ENCODE results near the gene TARBP2. TPM values are rescaled to one million over a fixed set of nuclear protein-coding genes. Genes with fewer than 3 reads are reported as not detected.

Gene TARBP2
- total RNA-seq, 1 experiment from 2014 or later, result 82.0 TPM

DNA sequence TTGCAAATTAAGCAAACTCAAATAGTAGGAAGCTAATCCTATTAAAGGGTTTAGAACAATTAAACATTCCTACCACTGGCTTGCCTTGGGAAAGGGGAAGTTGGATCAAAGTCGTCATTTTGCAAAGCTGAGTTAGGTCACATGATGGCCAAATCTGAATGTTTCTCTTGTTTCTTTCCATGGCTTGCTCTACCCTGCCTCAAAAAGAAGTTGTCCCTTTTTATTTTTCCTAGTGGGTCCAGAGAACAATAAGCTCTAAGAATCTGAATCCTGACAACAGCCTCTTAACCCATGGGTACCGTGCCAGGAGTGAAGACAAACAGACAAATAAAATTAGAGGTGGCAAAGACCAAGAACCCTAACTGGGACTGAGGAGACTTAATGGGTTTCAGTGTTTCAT, 32.4 kb downstream of the TARBP2 start:
- H3K4me2 ChIP-seq (ENCODE audit: low read length), result no peak overlapping the region
- intact Hi-C loops (cut with micrococcal nuclease), result no loop called here
- CTCF ChIA-PET, result no interaction called here
- H3K4me1 ChIP-seq (ENCODE audit: insufficient read depth, low read length), result peaks cover 20% of the 10 kb centered on the region
- no peak overlapping the region for H3K27ac ChIP-seq (ENCODE audit: low read length)
- no peaks in the 10 kb centered on the region for H3K79me2 ChIP-seq (ENCODE audit: low read length)
- no peaks in the 10 kb centered on the region for H3K9me3 ChIP-seq (ENCODE audit: low read length)
- H2AFZ ChIP-seq (ENCODE audit: low read length), result no peak overlapping the region
- no peak overlapping the region for H3K9ac ChIP-seq (ENCODE audit: low read length)
- H3K4me3 ChIP-seq (ENCODE audit: low read length), result no peak overlapping the region
- H4K20me1 ChIP-seq (ENCODE audit: low read length), result no peaks in the 10 kb centered on the region
- no peaks in the 10 kb centered on the region for H3K27me3 ChIP-seq (ENCODE audit: low read length)
- peaks cover 2% of the 10 kb centered on the region for H3F3A ChIP-seq (ENCODE audit: low read length, unreplicated experiment)
- BruUV-seq (replicated peaks), result no TSS peak
- peaks cover 38% of the 10 kb centered on the region for H3K36me3 ChIP-seq (ENCODE audit: low read depth, low read length)
- ATAC-seq, result no peak
- DNase-seq, result no peak
- POLR2A ChIA-PET (ENCODE audit: unreplicated experiment), result interaction anchor here (0.6 kb wide), 1 partner anchor 33 kb away, joined by 3 read pairs; the partner anchor contains the start of gene TARBP2
- H3K9me2 ChIP-seq (replicated peaks; ENCODE audit: low read length), result no peaks in the 10 kb centered on the region
- no peak for TF ChIP-seq EZH2phosphoT487 (IDR thresholded peaks at IDR 0.05; ENCODE audit: borderline replicate concordance, low read length)
- TF ChIP-seq, protein P1, sequence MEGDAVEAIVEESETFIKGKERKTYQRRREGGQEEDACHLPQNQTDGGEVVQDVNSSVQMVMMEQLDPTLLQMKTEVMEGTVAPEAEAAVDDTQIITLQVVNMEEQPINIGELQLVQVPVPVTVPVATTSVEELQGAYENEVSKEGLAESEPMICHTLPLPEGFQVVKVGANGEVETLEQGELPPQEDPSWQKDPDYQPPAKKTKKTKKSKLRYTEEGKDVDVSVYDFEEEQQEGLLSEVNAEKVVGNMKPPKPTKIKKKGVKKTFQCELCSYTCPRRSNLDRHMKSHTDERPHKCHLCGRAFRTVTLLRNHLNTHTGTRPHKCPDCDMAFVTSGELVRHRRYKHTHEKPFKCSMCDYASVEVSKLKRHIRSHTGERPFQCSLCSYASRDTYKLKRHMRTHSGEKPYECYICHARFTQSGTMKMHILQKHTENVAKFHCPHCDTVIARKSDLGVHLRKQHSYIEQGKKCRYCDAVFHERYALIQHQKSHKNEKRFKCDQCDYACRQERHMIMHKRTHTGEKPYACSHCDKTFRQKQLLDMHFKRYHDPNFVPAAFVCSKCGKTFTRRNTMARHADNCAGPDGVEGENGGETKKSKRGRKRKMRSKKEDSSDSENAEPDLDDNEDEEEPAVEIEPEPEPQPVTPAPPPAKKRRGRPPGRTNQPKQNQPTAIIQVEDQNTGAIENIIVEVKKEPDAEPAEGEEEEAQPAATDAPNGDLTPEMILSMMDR (conservative IDR thresholded peaks at IDR 0.05; ENCODE audit: low read depth, low read length), result no peak
- no peak for TF ChIP-seq EZH2 (IDR thresholded peaks at IDR 0.05; ENCODE audit: low read length, unreplicated experiment)

DNA sequence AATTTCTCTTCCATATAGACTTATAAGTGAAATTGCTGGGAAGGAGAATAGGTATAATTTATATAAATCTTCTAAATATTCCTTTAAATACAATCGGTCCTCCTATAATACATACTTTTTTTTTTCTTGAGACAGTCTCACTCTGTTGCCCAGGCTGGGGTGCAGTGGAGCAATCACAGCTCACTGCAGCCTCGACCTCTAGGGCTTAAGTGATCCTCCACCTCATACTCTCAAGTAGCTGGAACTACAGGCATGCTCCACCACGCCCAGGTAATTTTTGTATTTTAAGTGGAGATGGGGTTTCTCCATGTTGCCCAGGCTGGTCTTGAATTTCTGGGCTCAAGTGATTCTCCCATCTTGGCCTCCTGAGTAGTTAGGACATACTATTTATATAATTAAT, 35.9 kb downstream of the TARBP2 start:
- Histone ChIP-seq H3K79me2 (ENCODE audit: low read length) (no peaks in the 10 kb centered on the region), H3F3A (ENCODE audit: low read length, unreplicated experiment) (peaks cover 8% of the 10 kb centered on the region), H3K27ac (ENCODE audit: low read length) (no peak overlapping the region), H3K36me3 (ENCODE audit: low read depth, low read length) (peaks cover 48% of the 10 kb centered on the region), H3K4me3 (ENCODE audit: low read length) (no peak overlapping the region), H3K9me2 (replicated peaks; ENCODE audit: low read length) (no peaks in the 10 kb centered on the region), H3K27me3 (ENCODE audit: low read length) (no peaks in the 10 kb centered on the region), H3K9ac (ENCODE audit: low read length) (no peak overlapping the region), H2AFZ (ENCODE audit: low read length) (no peak overlapping the region), H3K9me3 (ENCODE audit: low read length) (no peaks in the 10 kb centered on the region), H3K4me2 (ENCODE audit: low read length) (no peak overlapping the region), H4K20me1 (ENCODE audit: low read length) (no peaks in the 10 kb centered on the region), H3K4me1 (ENCODE audit: insufficient read depth, low read length) (peaks cover 19% of the 10 kb centered on the region)
- intact Hi-C loops (cut with micrococcal nuclease), result no loop called here
- POLR2A ChIA-PET (ENCODE audit: unreplicated experiment), result no interaction called here
- no TSS peak for BruUV-seq (replicated peaks)
- CTCF ChIA-PET, result no interaction called here
- DNase-seq, result no peak
- no peak for TF ChIP-seq EZH2 (IDR thresholded peaks at IDR 0.05; ENCODE audit: low read length, unreplicated experiment)
- TF ChIP-seq, protein P1 (conservative IDR thresholded peaks at IDR 0.05; ENCODE audit: low read depth, low read length), result no peak
- ATAC-seq, result no peak

DNA sequence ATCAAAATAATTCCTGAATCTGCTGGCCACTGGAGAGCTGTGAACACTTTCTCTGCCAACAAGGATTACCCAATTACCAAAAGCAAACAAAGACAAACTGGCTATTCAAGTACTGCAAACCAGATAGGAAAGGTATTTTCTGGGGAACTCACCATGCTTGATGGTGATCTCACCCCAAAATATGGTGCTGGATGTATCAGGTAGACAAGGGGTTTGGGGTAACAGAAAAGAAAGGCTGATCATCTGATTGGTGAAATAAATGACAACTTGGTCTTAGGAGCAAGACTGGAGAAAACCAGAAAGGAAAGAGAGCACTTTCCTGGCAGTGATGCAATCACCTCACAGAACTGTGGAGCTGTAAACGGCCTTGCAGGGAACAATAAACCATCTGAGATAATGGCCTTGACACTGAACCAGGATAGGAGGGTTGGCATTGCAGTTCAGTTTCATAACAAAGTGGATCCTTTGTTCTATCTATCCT, 37.2 kb downstream of the TARBP2 start:
- no peak overlapping the region for H3K9ac ChIP-seq (ENCODE audit: low read length)
- H3K36me3 ChIP-seq (ENCODE audit: low read depth, low read length), result peaks cover 44% of the 10 kb centered on the region
- H3K9me2 ChIP-seq (replicated peaks; ENCODE audit: low read length), result no peaks in the 10 kb centered on the region
- H3K9me3 ChIP-seq (ENCODE audit: low read length), result no peaks in the 10 kb centered on the region
- peaks cover 19% of the 10 kb centered on the region for H3K4me1 ChIP-seq (ENCODE audit: insufficient read depth, low read length)
- ATAC-seq (peak; percentile 51), DNase-seq (peak; percentile 72)
- H3K79me2 ChIP-seq (ENCODE audit: low read length), result no peaks in the 10 kb centered on the region
- no peaks in the 10 kb centered on the region for H3K27me3 ChIP-seq (ENCODE audit: low read length)
- H4K20me1 ChIP-seq (ENCODE audit: low read length), result no peaks in the 10 kb centered on the region
- no peak overlapping the region for H2AFZ ChIP-seq (ENCODE audit: low read length)
- POLR2A ChIA-PET (ENCODE audit: unreplicated experiment), result interaction anchor here (0.7 kb wide), 1 partner anchor 134 kb away, joined by 5 read pairs; no protein-coding TSS in a partner anchor
- intact Hi-C loops (cut with micrococcal nuclease), result no loop called here
- peak overlapping the region; percentile 51 for H3K4me2 ChIP-seq (ENCODE audit: low read length)
- no peak overlapping the region for H3K4me3 ChIP-seq (ENCODE audit: low read length)
- peaks cover 8% of the 10 kb centered on the region for H3F3A ChIP-seq (ENCODE audit: low read length, unreplicated experiment)
- TF ChIP-seq EZH2 (IDR thresholded peaks at IDR 0.05; ENCODE audit: low read length, unreplicated experiment), result no peak
- TF ChIP-seq EZH2phosphoT487 (IDR thresholded peaks at IDR 0.05; ENCODE audit: borderline replicate concordance, low read length), result no peak
- TF ChIP-seq, protein P1 (conservative IDR thresholded peaks at IDR 0.05; ENCODE audit: low read depth, low read length), result no peak
- CTCF ChIA-PET, result no interaction called here
- H3K27ac ChIP-seq (ENCODE audit: low read length), result peak overlapping the region; percentile 47
- BruUV-seq (replicated peaks), result no TSS peak

Data from PC-3 (cell line).